Measurements from ENCODE around the gene KLK14. TPM values are rescaled to one million over a fixed set of nuclear protein-coding genes. Genes with fewer than 3 reads are reported as not detected.
A peak's percentile ranks its signal among the peaks of the same experiment; 100 is the strongest.

Gene KLK14
- total RNA-seq, 2 experiments from 2014 or later, result 0.22 TPM; not detected in 1

- Mint-ChIP-seq H3K4me1 (ENCODE audit: low read depth) (no peaks in the 10 kb centered on the region), H3K27me3 (peaks cover 45% of the 10 kb centered on the region), H3K36me3 (ENCODE audit: low read depth) (no peaks in the 10 kb centered on the region), H3K9me3 (no peaks in the 10 kb centered on the region), H3K4me3 (no peak overlapping the region), H3K27ac (no peak overlapping the region)
- Histone ChIP-seq H3K27me3 (ENCODE audit: control insufficient read depth in 1 of 2, insufficient read depth in 2 of 2, low read length in 2 of 2) (peaks cover 23 to 50% of the 10 kb centered on the region in 2 experiments), H3K4me3 (ENCODE audit: low read length) (no peak overlapping the region), H3K9me3 (ENCODE audit: control insufficient read depth in 1 of 2, insufficient read depth in 1 of 2, low read length in 2 of 2) (peaks cover 0 to 9% of the 10 kb centered on the region in 2 experiments), H3K4me1 (ENCODE audit: insufficient read depth, low read length) (peaks cover 3% of the 10 kb centered on the region), H3K27ac (ENCODE audit: low read depth in 1 of 2, low read length in 2 of 2) (no peak overlapping the region), H3K36me3 (ENCODE audit: insufficient read depth, low read length) (no peaks in the 10 kb centered on the region)
- CTCF ChIA-PET, result no interaction called here
- POLR2A ChIA-PET, result no interaction called here
- intact Hi-C loops (cut with DNase I, micrococcal nuclease), result no loop called here
- no peak for DNase-seq
- no peak for TF ChIP-seq CTCF (IDR thresholded peaks at IDR 0.05)
- no peak for ATAC-seq (ENCODE audit: poor library complexity)
Measured at GRCh38 chr19:51066393-51067186, 16.1 kb downstream of the KLK14 start.

GRCh38 chr19:51065221-51065960 lies 17.3 kb downstream of the KLK14 start:
- Histone ChIP-seq H3K27me3 (ENCODE audit: control insufficient read depth in 1 of 2, insufficient read depth in 2 of 2, low read length in 2 of 2) (peaks cover 23 to 58% of the 10 kb centered on the region in 2 experiments), H3K27ac (ENCODE audit: low read depth in 1 of 2, low read length in 2 of 2) (no peak overlapping the region), H3K36me3 (ENCODE audit: insufficient read depth, low read length) (no peaks in the 10 kb centered on the region), H3K4me1 (ENCODE audit: insufficient read depth, low read length) (peaks cover 3% of the 10 kb centered on the region), H3K4me3 (ENCODE audit: low read length) (peak overlapping the region; percentile 6), H3K9me3 (ENCODE audit: control insufficient read depth in 1 of 2, insufficient read depth in 1 of 2, low read length in 2 of 2) (peaks cover 0 to 9% of the 10 kb centered on the region in 2 experiments)
- no peak for TF ChIP-seq CTCF (IDR thresholded peaks at IDR 0.05)
- ChIA-PET POLR2A (no interaction called here), CTCF (no interaction called here)
- H3K27ac Mint-ChIP-seq, result no peak overlapping the region
- H3K4me1 Mint-ChIP-seq (ENCODE audit: low read depth), result no peaks in the 10 kb centered on the region
- no peak for ATAC-seq (ENCODE audit: poor library complexity)
- H3K27me3 Mint-ChIP-seq, result peaks cover 57% of the 10 kb centered on the region
- H3K36me3 Mint-ChIP-seq (ENCODE audit: low read depth), result no peaks in the 10 kb centered on the region
- no peaks in the 10 kb centered on the region for H3K9me3 Mint-ChIP-seq
- H3K4me3 Mint-ChIP-seq, result peak overlapping the region; percentile 70
- intact Hi-C loops (cut with DNase I, micrococcal nuclease), result no loop called here
- DNase-seq, result no peak

- DNase-seq (no peak), ATAC-seq (ENCODE audit: poor library complexity) (no peak)
- H3K27me3 ChIP-seq (ENCODE audit: control insufficient read depth in 1 of 2, insufficient read depth in 2 of 2, low read length in 2 of 2), result peaks cover 25 to 60% of the 10 kb centered on the region in 2 experiments
- CTCF ChIA-PET, result interaction anchor here (0.7 kb wide), 1 partner anchor 48 kb away, joined by 3 read pairs; no protein-coding TSS in a partner anchor
- H3K9me3 Mint-ChIP-seq, result no peaks in the 10 kb centered on the region
- no peaks in the 10 kb centered on the region for H3K36me3 ChIP-seq (ENCODE audit: insufficient read depth, low read length)
- peaks cover 3% of the 10 kb centered on the region for H3K4me1 ChIP-seq (ENCODE audit: insufficient read depth, low read length)
- H3K27ac Mint-ChIP-seq, result no peak within 1 kb of the TSS
- H3K36me3 Mint-ChIP-seq (ENCODE audit: low read depth), result no peaks in the 10 kb centered on the region
- intact Hi-C loops (cut with DNase I, micrococcal nuclease), result no loop called here
- peak within 1 kb of the TSS; percentile 6 for H3K4me3 ChIP-seq (ENCODE audit: low read length)
- H3K4me1 Mint-ChIP-seq (ENCODE audit: low read depth), result no peaks in the 10 kb centered on the region
- POLR2A ChIA-PET, result no interaction called here
- H3K27me3 Mint-ChIP-seq, result peaks cover 61% of the 10 kb centered on the region
- peaks cover 0 to 9% of the 10 kb centered on the region in 2 experiments for H3K9me3 ChIP-seq (ENCODE audit: control insufficient read depth in 1 of 2, insufficient read depth in 1 of 2, low read length in 2 of 2)
- no peak within 1 kb of the TSS for H3K27ac ChIP-seq (ENCODE audit: low read depth in 1 of 2, low read length in 2 of 2)
- TF ChIP-seq CTCF (IDR thresholded peaks at IDR 0.05), result no peak
- H3K4me3 Mint-ChIP-seq, result peak within 1 kb of the TSS; percentile 70
Measured at GRCh38 chr19:51064534-51065220, 18.0 kb downstream of the KLK14 start, which contains the start of gene KLK13. Gene KLK13 (minus strand): TSS chr19:51065092. CDS start chr19:51065067, 25 bp downstream.

Data from CD4-positive, alpha-beta T cell (primary cell).